Astrocyte (in vitro differentiated cells and primary cell): Measurements from ENCODE around the gene ZNF185.

Experiments
- EZH2 ChIP-seq: IDR thresholded peaks from 2 replicates; pipeline ENCODE4 v1.6.1; 2012; ENCODE audit warnings: mild to moderate bottlenecking, low read length, inconsistent platforms; ENCODE audit not compliant: insufficient read depth
- TF ChIP-seq, protein P1 (sequence below): IDR thresholded peaks from 2 replicates; pipeline ENCODE4 v1.5.1; 2011; ENCODE audit warnings: low read depth, mild to moderate bottlenecking, inconsistent platforms, low read length, moderate library complexity; ENCODE audit not compliant: insufficient read depth

GRCh38 chrX:152927858-152928760, 30.2 kb downstream of the ZNF185 start:
- TF ChIP-seq, protein P1, sequence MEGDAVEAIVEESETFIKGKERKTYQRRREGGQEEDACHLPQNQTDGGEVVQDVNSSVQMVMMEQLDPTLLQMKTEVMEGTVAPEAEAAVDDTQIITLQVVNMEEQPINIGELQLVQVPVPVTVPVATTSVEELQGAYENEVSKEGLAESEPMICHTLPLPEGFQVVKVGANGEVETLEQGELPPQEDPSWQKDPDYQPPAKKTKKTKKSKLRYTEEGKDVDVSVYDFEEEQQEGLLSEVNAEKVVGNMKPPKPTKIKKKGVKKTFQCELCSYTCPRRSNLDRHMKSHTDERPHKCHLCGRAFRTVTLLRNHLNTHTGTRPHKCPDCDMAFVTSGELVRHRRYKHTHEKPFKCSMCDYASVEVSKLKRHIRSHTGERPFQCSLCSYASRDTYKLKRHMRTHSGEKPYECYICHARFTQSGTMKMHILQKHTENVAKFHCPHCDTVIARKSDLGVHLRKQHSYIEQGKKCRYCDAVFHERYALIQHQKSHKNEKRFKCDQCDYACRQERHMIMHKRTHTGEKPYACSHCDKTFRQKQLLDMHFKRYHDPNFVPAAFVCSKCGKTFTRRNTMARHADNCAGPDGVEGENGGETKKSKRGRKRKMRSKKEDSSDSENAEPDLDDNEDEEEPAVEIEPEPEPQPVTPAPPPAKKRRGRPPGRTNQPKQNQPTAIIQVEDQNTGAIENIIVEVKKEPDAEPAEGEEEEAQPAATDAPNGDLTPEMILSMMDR: no peak
- no peak for TF ChIP-seq EZH2
